HG03135 (cell line): ENCODE data around the gene GLT6D1.

Experiments used
- ATAC-seq: cut with Tn5 transposase; IDR thresholded peaks from one replicate; pipeline ENCODE4 v1.9.1; 2021; ENCODE audit warnings: mild to moderate bottlenecking, moderate library complexity; ENCODE audit not compliant: unreplicated experiment

The GLT6D1 gene

DNA sequence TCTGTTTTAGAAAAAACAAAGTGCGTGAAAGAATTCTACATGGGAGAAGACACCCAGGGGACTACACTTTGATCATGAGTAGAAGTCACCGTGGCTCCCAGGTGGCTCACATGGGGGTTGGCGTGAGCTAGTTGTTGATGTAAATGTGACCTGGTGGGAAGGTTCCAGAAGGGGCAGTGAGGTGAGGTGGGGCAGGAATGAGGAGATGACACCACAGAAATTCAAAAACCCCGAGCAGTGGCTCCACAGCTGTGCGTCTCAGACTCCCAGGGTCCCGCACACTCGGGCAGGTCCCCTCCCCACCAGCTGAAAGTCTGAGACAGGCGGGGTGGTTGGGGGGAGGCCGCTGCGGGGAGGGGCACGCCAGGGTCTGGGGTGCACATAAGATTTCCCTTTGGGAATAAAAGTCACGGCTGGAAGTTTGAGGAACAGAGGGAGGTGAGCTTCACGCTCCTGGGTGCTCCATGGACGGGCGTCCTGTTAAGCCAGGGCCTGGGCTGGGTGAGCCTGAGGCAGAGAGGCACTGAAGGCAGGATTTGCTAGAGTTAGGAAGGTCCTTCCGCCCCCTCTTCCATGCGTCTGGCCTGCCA, 29.9 kb downstream of the GLT6D1 start:
- ATAC-seq, result no peak

DNA sequence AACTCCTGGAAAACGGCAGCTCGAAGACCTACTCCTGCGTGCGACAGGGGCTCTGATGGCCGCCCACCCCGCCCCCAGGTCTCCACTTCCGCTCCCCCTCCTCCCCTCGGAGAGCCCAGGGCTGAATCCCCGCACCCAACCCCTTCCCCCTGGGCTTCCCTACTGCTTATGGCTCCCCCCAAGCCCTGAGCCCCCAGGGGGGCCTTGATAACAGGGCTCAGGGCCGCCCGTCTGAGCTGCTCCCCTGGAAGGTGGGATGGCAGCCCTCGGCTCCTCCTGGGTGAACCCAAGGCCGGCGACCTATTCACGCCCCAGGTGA, 30.4 kb downstream of the GLT6D1 start:
- ATAC-seq, result no peak

DNA sequence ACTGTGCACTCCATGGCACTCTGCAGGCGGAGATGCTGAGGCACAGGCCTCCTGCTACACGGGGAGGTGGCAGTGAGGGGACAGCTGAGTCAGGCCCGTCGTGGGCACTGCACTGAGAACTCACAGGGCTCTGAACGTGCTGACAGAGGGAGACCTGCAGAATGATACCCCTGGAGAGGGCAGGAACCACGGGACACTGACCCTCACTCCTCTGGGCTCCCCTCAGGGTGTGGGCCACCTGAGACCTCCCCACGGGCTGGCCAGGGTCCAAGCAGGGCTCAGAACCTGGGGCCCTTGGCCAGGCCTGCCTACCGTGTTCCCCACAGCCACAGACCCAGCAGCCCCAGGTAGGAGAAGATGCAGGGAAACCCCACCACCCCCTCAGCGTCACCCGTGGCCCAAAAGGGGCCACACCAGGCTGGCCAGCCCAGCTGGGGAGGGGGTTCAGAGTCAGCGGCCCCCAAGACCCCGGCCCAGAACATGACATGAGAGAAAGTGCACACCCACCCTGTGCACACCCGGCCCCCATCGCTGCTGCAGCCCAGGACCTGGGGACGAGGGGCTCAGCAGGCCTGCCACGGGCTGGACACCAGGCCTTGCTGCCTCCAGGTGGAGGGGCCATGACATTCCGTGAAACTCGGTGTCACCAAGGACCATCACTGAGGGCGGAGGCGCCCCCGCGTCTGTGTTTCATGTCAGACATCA, 30.9 kb downstream of the GLT6D1 start:
- no peak for ATAC-seq

DNA sequence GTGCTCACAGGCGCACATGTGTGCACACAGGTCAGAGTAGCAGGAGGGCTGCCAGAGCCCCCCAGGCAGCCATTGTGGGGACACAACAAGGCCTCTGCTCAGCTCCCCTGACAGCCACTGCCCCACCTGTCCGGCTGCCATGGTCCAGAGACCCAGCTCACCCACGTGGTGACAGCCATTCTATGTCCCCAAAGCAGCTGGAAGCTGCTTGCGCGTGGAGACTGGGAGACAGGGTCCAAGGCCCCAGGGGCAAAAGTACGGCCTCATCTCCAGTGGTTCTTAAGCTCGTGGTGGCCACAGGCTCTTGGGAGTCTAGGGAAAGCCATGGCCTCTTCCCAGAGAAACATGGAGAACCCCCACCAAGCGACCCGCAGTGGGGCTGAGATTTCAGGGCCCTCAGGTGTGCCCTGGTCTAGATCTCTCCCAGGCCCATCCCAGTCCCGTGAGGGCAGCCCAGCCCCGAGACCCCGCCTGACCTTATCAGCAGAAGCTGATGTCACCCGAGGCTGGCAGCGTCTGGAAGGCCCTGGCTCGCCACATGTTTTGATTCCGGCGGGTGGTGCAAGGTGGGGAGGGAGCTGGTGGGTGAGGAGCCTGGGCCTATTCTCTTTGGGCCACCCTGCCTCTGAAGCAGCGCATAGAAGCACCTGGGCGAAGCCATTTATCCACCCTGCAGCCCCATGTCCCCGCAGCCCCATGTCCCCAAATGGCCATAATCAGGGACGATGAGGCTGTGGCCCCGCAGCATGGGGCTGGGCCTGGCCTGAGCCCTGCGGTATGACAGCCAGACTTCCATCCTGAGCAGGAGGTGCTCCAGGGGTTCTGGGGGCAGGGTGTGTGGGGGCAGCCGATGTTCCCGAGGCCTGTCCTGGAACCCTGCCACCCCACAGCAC, 31.7 kb downstream of the GLT6D1 start:
- no peak for ATAC-seq

DNA sequence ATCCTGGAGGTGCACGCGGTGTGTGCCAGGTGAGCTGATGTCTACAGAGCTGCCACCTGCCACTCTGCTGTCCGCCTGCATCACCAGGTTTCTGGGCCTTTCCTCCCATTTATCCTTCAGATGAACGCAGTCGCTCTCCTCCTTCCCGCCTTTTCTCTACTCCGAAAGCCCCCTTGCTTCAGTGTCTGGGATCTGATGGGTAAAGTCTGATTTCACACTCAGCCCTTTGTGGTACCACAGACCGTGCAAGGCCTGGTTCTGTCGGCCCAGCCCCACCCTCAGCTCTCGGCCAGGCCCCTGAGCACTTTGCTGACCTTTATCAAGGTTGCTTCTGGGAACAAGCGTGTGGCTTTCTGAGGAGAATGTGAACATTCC, 32.5 kb downstream of the GLT6D1 start:
- no peak for ATAC-seq

DNA sequence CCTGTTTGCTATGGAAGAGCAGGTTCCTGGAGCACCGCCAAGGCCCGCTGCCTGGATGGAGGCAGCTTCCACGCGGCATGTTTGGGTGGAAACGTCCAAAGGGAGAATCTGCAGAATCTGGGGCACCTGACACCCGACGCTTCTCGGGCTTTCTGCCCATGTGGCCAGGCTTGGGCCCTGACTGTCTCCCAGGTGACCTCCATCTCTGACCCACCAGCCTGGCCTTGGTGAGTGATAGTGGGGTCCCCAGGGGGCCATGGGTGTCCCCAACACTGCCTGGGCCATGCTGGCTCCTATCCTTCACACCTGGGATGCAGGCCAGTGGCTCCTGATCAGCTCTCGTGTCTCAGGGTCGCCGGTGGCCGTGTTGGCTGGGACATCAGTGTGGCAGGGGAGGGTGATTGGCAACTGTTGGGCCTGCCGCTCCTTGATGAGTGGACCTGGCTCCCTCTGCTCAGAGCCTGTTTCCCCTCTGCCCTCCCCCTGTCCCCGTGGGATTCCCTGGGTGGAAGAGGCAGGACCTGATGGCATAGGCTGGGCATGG, 34.0 kb downstream of the GLT6D1 start:
- ATAC-seq, result no peak

DNA sequence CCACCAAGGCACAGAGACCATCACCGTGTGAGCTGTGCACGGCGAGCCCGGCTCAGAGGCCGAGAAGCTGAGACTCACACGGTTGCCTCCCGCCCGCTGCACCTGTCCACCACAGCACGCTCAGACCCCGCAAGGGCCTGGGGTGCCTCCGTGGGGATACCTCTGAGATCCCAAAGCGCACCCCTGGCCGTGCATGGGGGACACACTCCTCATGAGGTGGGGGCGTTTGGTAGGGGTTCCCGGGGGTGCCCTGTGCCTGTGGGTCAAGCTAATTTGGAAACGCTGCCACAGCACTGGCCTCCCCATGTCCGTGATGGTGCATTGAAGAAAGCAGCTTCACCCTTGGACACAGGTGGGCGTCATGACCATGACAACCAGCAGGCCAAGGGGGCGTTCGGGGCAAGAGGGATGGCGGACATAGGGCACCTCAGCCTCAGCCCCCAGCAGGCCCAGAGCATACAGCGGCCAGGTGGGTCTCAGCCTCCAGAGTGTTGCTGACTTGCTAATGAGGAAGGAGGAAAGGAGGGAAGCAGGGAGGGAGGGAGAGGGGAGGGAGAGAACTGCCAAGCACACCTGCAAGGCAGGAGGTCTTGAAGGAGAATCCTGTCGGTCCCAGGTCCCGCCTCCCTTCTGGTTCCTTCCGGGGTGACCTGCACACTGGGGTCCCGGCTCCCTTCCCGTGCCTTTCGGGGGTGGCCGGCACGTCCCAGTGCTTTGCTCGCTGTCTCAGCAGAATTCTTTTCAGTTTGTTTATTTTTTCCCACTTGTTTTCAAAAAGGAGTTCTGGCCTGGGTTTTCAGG, 34.7 kb downstream of the GLT6D1 start:
- no peak for ATAC-seq

DNA sequence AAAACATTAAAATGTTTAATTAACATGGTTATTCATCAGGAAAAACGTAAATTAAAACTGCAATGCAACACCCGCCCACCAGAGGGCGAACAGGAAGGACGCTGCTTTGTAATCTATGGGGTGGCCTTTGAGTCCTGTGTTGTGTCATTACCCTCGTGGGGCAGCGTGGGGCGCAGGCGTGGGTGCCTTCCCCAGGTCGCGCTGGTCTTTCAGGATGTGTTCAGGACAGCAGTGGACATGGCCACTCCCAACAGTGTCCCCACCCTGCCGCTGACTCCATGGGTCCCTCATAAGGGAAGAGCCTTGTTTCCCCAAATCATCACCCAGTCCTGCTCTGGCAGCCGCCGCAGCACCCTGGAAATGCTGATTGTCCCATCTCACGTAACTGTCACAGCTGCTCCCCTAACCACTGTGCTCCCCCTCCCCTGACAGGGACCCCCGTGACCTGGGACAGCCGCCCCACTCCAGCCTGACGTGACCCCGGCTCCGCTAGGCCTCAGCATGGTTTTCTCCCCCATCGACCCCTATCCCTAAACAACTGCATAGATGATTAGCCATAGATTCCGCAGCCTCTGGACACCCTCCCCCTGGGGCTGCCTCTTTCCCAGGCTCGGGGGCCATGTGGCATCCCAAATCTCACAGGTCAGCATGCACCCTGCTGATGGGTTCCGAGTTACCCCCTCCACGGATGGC, 36.4 kb downstream of the GLT6D1 start:
- ATAC-seq, result no peak

DNA sequence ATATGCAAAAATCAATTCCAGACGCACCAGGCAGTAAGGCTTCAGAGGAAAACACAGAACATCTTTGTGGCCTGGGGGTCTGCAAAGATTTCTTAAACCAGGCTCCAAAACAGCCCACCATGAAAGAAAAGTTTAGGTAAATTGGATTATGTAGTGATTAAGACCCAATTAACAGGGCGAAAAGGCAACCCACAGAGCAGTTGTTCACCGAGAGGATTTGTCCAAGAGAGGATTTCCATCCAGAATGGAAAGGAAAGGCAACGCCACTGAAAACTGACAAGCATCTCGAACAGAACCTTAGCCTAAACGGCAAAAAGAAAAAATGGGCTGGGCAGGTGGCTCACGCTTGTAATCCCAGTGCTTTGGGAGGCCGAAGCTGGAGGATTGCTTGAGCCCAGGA, 37.4 kb downstream of the GLT6D1 start:
- ATAC-seq, result no peak

DNA sequence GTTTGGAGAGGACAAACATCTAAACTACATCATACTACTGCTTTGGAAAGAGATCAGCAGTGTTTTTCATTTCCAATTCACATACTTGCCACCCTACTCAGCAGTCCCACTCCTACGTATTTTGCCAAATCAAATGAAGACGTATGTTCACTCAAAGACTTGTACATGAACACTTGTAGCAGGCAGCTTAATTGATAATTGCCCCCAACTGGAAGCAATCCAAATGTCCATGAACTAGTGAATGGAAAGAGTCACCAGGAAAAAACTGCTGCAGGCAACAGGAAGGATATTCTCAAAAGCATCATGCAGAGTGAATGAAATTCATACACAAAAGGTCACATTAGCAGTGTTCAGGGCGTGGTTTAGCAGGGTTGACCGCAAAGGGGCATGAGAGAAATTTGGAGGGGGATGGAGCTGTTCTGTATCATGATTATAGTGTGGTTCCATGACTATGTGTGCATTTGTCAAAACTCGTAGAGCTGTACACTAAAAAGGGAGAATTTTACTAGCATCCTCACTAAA, 39.0 kb downstream of the GLT6D1 start:
- no peak for ATAC-seq

DNA sequence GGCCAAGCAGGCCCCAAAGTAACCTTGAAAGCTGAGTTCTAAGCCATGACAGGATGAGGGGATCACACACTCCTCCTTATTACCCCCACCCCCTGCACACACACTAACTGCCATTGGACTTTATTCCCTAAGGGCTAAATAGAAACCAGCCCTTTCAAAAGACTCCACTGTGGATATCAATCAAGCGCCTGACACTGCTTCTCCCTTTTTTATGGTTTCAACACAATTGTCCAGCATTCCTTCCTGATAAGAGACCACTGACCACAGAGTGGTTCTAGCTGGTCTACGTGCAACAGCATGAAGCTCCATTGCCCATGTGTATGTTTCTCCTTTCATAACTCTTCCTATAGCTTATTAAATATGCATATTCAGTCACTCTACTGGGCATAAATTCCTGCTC, 43.1 kb downstream of the GLT6D1 start:
- ATAC-seq, result no peak

DNA sequence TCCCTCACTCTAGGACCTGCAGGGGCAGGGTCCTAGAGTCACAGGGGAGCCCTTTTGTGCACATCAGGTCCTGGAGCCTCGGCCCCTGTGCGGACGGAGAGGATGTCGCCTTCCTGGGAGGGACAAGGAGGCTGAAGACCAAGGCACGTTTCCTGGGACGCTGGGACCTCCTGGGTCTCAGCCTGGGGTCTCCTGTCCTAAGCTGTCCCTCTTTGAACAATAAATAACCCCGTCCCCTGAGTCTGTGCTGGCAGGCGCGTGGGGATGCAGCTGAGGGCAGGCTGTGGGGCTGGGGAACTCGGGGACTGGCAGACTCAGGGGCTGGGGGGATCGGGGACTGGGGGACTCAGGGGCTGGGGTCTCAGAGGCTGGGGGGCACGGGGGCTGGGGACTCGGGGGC, 46.7 kb downstream of the GLT6D1 start:
- no peak for ATAC-seq

DNA sequence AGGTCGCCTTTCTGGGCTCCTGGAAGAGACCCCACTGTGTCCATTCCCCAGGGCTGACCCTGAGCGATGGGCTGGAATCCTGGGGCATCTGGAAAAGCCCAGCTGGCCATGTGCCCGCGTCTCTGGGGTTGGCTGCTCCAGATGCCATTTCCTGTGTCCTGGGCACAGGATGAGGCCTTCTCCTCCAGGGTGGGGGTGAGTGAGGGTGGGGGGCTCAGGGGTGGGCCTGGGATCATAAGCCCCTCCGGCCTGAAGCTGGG, 47.1 kb downstream of the GLT6D1 start:
- no peak for ATAC-seq

DNA sequence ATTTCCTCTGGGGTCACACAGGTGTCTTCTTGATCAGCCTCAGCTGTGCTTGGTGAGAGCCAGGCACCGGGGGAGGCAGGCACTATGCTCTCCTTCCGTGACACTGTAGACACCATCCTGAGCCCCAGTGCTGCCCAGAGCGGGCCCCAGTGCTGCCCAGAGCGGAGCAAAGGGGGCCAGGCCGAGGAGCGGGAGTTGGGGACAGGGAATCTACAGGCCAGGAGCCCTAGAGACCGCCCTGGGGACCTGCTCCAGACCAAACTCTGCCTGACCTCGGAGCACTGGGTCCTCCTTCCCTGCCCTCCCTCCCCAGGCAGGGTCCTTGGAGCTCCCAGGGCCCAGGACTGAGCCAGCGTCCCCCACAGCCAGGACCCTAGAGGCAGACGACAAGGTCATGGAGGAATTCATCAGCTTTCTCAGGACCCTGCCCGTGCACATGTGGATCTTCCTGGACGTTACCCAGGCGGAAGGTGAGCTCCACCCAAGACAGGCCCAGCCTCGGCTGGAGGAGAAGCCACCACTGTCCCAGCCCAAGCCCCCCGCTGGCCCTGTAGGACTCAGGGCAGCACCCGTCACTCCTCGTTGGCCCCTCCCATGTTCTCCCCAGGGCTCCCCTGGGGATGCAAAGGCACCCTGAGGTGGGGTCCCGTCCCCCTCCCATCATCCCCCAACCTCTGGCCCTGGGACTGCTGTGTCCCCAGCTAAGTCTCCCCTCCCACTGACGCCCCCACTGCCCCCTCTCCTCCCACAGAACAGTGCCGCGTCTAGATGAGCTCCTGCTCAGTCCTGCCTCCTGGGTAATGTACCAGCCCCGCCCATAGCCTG, 47.6 kb downstream of the GLT6D1 start:
- ATAC-seq, result no peak

DNA sequence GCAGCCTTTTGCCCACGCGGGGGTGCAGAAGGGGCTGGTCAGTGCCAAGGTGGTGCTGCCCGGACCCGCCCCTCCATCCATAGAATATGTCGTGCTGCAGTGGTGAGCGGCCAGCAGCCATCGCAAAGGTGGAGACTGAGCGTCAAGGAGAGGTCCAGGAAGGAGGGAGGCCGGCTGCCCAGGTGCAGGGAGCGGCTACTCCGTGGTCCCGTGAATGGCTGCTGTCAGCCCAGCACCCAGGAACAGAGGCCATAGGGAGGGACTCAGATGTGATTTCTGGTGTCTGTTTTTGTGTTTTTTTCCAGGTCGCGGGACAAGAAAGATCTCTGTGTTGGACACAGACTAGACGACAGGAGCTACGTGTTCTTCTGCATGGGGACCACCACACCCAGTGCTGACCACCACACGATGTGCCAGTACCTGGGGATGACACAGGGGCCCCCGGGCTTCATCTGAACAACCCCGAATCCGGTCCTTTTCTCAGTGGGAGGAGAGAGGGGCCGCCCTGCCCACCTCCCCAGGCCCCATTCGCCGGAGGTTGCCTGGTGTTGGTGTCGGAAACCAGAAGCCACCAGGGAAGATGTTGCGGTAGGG, 48.8 kb downstream of the GLT6D1 start:
- ATAC-seq, result no peak

DNA sequence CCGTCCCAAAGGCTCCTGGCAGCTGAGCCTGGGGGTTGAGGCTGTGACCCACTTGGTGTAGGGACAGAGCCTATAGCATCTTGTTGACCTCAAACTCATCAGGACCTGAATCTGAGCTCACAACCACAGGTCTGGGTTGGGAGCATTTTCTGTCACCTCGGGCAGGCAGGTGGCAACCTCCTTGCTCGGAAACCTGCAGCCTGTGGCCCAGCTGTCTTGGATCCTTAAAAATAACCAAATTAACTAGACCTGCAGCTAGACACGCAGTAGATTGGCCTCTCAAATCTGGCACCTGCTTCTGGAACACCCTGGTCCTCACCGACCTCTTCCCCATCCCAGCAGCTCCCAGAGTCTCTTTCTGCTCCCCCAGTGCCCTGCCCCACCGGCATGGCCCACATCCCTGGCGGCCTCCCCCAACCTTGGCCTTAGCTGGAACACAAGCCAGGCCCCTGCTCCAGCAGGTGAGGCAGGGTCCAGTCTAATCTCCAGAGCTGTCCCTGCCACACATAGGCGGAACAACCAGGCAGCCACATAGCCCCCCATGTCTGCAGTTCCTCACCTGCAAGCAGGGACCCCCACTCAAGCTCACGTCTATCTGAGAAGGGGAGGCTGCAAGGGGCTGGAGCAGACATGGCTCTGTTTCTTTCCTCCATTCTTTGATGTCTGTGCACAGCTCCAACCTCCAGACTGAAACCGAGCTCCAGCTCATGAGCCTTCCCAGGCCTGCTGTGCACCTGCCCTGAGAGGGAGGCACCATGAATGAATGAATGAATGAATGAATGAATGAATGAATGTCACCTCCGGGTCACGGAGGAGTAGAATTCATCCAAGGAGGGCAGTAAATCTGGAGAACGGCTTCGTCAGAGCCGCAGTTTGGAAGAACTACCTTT, 49.5 kb downstream of the GLT6D1 start:
- no peak for ATAC-seq

DNA sequence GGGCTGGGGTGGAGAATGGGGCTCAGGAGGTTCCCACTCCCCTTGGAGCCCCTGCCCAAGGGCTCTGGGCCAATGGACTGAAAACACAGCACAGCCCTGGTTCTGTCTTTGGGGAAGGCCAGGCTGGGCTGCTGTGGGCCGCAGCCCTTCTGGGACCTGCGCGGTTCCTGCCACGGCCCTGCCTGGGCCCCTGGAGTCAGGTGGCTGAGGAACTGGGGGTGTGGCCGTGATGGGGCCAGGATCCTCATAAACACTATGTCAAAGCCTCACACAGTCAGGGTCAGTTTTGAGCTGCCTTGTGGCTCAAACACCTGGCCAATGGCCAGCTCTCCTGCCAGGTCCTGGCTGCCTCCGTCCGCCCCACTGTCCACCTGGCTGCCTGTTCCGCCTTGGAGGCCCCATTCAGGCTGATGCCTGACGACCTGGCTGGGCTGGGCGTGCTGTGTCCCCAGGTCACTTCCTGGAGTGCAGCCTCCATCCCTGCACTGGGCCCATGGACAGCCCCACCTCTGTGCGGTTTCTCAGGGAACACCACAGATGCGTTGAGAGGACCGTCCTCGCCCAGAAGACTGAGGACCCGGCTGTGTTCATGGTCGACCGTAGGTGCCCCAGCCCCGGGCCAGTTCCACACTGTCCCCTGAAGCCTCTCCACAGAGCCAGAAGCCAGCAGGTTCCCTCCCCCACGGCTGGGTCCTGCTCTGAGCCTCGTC, 50.3 kb downstream of the GLT6D1 start:
- no peak for ATAC-seq

DNA sequence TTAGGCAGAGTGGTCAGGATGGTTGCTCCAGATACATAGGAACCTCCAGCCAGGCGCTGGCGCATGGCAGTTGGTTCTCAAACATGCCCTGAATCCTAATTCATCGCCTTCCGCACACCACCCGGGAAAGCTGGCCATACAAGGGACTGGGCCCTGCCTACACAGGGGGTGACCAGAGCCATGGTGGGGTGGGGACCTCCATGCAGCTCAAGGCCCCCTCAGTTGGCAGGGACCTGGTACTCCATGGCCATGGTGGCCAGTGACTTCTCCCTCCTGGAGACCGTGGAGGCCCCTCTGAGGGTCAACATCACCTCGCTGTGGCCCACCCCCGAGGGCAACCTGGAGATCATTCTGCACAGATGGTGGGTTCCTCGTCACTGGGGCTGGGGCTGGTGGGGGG, 51.0 kb downstream of the GLT6D1 start:
- no peak for ATAC-seq
